HepG2 (cell line): ENCODE results near the gene GRB10. TPM values are rescaled to one million over a fixed set of nuclear protein-coding genes. Genes with fewer than 3 reads are reported as not detected.

ENCODE experiments used
- ARID5B ChIP-seq: IDR thresholded peaks from 2 replicates; pipeline ENCODE4 v1.4.0; 2020; ENCODE audit warnings: mild to moderate bottlenecking, missing genetic modification reagents
- BHLHE40 ChIP-seq: IDR thresholded peaks from 2 replicates; pipeline ENCODE4 v1.6.1; 2011; ENCODE audit warnings: low read length, improper control_type of control experiment
- FOXA3 ChIP-seq: IDR thresholded peaks from 2 replicates; pipeline ENCODE4 v1.6.1; 2016; ENCODE audit warnings: missing genetic modification reagents, missing compliant biosample characterization
- FOXP1 ChIP-seq, 2 experiments: fragments of 450-650 bp in 1 of 2; IDR thresholded peaks; 2 replicates each; pipeline ENCODE4 v1.6.1; 2017 to 2018; ENCODE audit warnings: antibody characterized with exemption in 1 of 2
- GFI1 ChIP-seq: sonication (generic); formaldehyde crosslinking; IDR thresholded peaks from 2 replicates; pipeline ENCODE4 v1.5.0; 2020; ENCODE audit warnings: missing genetic modification reagents, mild to moderate bottlenecking, borderline replicate concordance
- HDAC1 ChIP-seq: sonication (generic); formaldehyde crosslinking; IDR thresholded peaks from 2 replicates; pipeline ENCODE4 v1.5.1; 2020; ENCODE audit warnings: mild to moderate bottlenecking, missing genetic modification reagents
- HDAC2 ChIP-seq: sonication (generic); formaldehyde crosslinking; IDR thresholded peaks from 2 replicates; pipeline ENCODE4 v1.4.0; 2020; ENCODE audit warnings: missing genetic modification reagents
- HMGA1 ChIP-seq: sonication (generic); formaldehyde crosslinking; conservative IDR thresholded peaks from 2 replicates; pipeline ENCODE4 v1.4.0; 2020; ENCODE audit warnings: missing genetic modification reagents
- JUNB ChIP-seq: sonication (generic); formaldehyde crosslinking; IDR thresholded peaks from 2 replicates; pipeline ENCODE4 v1.8.0; 2022; ENCODE audit warnings: missing genetic modification reagents, mild to moderate bottlenecking, borderline replicate concordance
- KLF16 ChIP-seq, 2 experiments: sonication (generic) in 1 of 2; formaldehyde crosslinking in 1 of 2; IDR thresholded peaks; 2 replicates each; pipeline versions ENCODE4 v1.6.1 to v1.8.0; 2016 to 2023; ENCODE audit warnings: missing genetic modification reagents in 2 of 2, missing compliant biosample characterization in 1 of 2
- MBD4 ChIP-seq: IDR thresholded peaks from 2 replicates; pipeline ENCODE4 v1.6.1; 2012; ENCODE audit warnings: low read length, inconsistent platforms, borderline replicate concordance
- RARA ChIP-seq: IDR thresholded peaks from 2 replicates; pipeline ENCODE4 v1.6.1; 2016; ENCODE audit warnings: missing genetic modification reagents, missing compliant biosample characterization
- RFXAP ChIP-seq: sonication (generic); formaldehyde crosslinking; IDR thresholded peaks from 2 replicates; pipeline ENCODE4 v1.4.0; 2020; ENCODE audit warnings: missing genetic modification reagents, borderline replicate concordance
- RNF2 ChIP-seq: fragments of 450-650 bp; conservative IDR thresholded peaks from 2 replicates; pipeline ENCODE4 v1.6.1; 2016; ENCODE audit warnings: low read depth
- ZBTB39 ChIP-seq: sonication (generic); formaldehyde crosslinking; IDR thresholded peaks from 2 replicates; pipeline ENCODE4 v1.5.0; 2020; ENCODE audit warnings: missing genetic modification reagents
- ZMYM4 ChIP-seq: sonication (generic); formaldehyde crosslinking; IDR thresholded peaks from 2 replicates; pipeline ENCODE4 v1.8.1; 2023; ENCODE audit warnings: mild to moderate bottlenecking, missing genetic modification reagents
- ZNF263 ChIP-seq: sonication (generic); formaldehyde crosslinking; IDR thresholded peaks from 2 replicates; pipeline ENCODE4 v1.4.0; 2020; ENCODE audit warnings: missing genetic modification reagents
- ZNF280D ChIP-seq: sonication (generic); formaldehyde crosslinking; IDR thresholded peaks from 2 replicates; pipeline ENCODE4 v1.5.1; 2020; ENCODE audit warnings: mild to moderate bottlenecking, missing genetic modification reagents
- ZNF331 ChIP-seq: sonication (generic); formaldehyde crosslinking; IDR thresholded peaks from 2 replicates; pipeline ENCODE4 v1.4.0; 2020; ENCODE audit warnings: missing genetic modification reagents
- ZNF703 ChIP-seq: sonication (generic); formaldehyde crosslinking; IDR thresholded peaks from 2 replicates; pipeline ENCODE4 v1.5.1; 2020; ENCODE audit warnings: missing genetic modification reagents, mild to moderate bottlenecking, moderate library complexity, borderline replicate concordance
- ZNF772 ChIP-seq: sonication (generic); formaldehyde crosslinking; IDR thresholded peaks from 2 replicates; pipeline ENCODE4 v1.5.0; 2020; ENCODE audit warnings: mild to moderate bottlenecking, missing genetic modification reagents
- polyA plus RNA-seq, 8 experiments: library from polyadenylated mRNA; depleted of rRNA in 3 of 8; stranded (reverse) in 7 of 8; unstranded in 1 of 8; fragments of >200 nt; fragmentation: Illumina TruSeq in 4 of 8; extraction: Trizol in 4 of 8; gene quantifications; 2 replicates each; pipeline versions ENCODE4 v1.2.1 to v1.2.3, GENCODE V29; 2011 to 2016; ENCODE audit warnings: low read depth in 4 of 8, missing spikeins in 1 of 8, mixed read lengths in 1 of 8; ENCODE audit not compliant: insufficient read depth in 1 of 8
- total RNA-seq, 5 experiments: library from RNA; depleted of rRNA; stranded (reverse); fragments of >200 nt; fragmentation: Illumina TruSeq; extraction: Trizol; gene quantifications; 2 replicates each; pipeline ENCODE4 v1.2.3, GENCODE V29; 2016; ENCODE audit warnings: low read depth in 1 of 5

The GRB10 gene
- total and polyA plus RNA-seq, 2 of the 13 experiments (the other 11 are each of a cell fraction or from before 2014, with no cell fraction given) = 4.0 to 6.8 TPM

GRCh38 chr7:50718876-50719275, 63.8 kb downstream of the GRB10 start (continued):
- TF ChIP-seq ZBTB39 (CRISPR knock-in tag) = no peak
- TF ChIP-seq HDAC1 (CRISPR knock-in tag) = peak; percentile 60; the same call in 1 of the 2 replicates
- TF ChIP-seq MBD4 = 0 out of 2 replicates have a peak, but pooled peaks have one; percentile 41
- TF ChIP-seq BHLHE40 = peak; percentile 41
- TF ChIP-seq GFI1 (CRISPR knock-in tag) = 0 out of 2 replicates have a peak, but pooled peaks have one; percentile 24
- TF ChIP-seq RARA (CRISPR knock-in tag) = peak; percentile 40; the same call in 1 of the 2 replicates
- TF ChIP-seq ZNF703 (CRISPR knock-in tag) = no peak
- TF ChIP-seq ARID5B = peak; percentile 59; the same call in 1 of the 2 replicates
- TF ChIP-seq RFXAP (CRISPR knock-in tag) = no peak
- TF ChIP-seq ZNF331 = 0 out of 2 replicates have a peak, but pooled peaks have one; percentile 4
- no peak for TF ChIP-seq JUNB (CRISPR knock-in tag)
- TF ChIP-seq ZNF772 = no peak
- TF ChIP-seq RNF2 = no peak
- peak; percentile 83 for TF ChIP-seq FOXA3 (CRISPR knock-in tag)
- TF ChIP-seq HDAC2 (CRISPR knock-in tag) = peak; percentile 46; the same call in 1 of the 2 replicates
- TF ChIP-seq KLF16 (CRISPR knock-in tag; IDR thresholded peaks at IDR 0.05) = 0 out of 4 replicates have a peak, but pooled peaks of 1 of the 2 experiments have one; percentile 43
- TF ChIP-seq FOXP1 (IDR thresholded peaks at IDR 0.05) = peak; percentile 23; the same call in 1 of the 2 replicates
- peak; percentile 78 for TF ChIP-seq FOXP1 (CRISPR knock-in tag; IDR thresholded peaks at IDR 0.05)
- TF ChIP-seq HMGA1 (CRISPR knock-in tag) = no peak
- no peak for TF ChIP-seq ZNF280D (CRISPR knock-in tag)
- TF ChIP-seq ZMYM4 (CRISPR knock-in tag) = no peak
- no peak for TF ChIP-seq ZNF263 (CRISPR knock-in tag)
